ENCODE measurements around the gene CALB2.
"Not testable (repeated sequence)": the region's sequence is repeated elsewhere in the genome, so short reads cannot be mapped to it uniquely, and the experiment has no call there.

GRCh38 chr16:71313591-71313990 lies 44.9 kb upstream of the CALB2 start:
- not testable (repeated sequence) for TF ChIP-seq CTCF (conservative IDR thresholded peaks at IDR 0.05; ENCODE audit: low read depth, low read length); CEBPB (IDR thresholded peaks at IDR 0.05; ENCODE audit: low read depth, low read length); POLR2A (IDR thresholded peaks at IDR 0.05; ENCODE audit: low read depth, low read length); RAD21 (IDR thresholded peaks at IDR 0.05; ENCODE audit: low read length); MAZ (IDR thresholded peaks at IDR 0.05; ENCODE audit: borderline replicate concordance, low read depth, low read length); FOS (IDR thresholded peaks at IDR 0.05; ENCODE audit: low read depth, low read length); RFX5 (IDR thresholded peaks at IDR 0.05; ENCODE audit: low read depth, low read length); RCOR1 (IDR thresholded peaks at IDR 0.05; ENCODE audit: insufficient replicate concordance, low read length)
